Measurements from ENCODE around the gene EDRF1.
"Not testable (repeated sequence)": the region's sequence is repeated elsewhere in the genome, so short reads cannot be mapped to it uniquely, and the experiment has no call there.

The EDRF1 gene

DNA sequence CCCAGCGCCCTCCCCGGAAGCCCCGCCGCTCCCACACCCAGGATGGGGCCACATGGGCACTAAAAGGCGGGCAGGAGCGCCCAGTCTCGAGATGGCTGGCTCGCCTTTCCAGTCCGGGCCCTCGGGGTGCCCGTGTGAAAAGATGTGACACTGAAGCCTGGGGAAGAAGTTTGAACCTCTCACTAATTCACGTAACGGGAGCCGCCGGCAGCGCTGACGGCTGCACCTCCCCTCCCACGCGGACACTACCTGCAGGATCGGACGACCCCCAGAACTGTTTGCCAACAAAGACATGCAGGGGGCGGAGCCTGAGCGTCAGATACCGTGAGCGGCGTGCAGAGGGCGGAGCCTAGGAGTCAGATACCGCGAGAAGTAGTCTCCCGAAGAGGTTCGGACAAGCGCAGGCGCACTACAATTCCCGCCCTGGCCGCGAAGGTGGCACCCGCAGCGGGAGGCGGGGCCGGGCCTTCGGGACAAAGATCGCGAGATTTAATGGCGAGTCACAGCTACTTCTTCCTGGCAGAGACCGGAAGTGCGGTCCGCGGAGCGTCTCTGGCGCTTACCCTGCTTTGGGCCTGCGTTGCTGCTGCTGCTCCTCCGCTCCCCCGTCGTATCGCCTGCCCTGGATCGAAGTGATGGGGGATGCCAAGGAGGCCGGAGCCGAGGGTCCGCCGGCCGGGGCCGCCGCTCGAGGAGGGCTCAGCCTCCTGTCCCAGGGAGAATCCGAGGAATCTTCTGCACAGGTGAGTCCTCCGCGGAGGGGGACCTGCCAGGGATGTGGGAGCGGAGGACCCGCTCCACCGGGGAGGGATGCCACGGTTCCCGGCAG lies at the start of gene EDRF1:
Gene EDRF1, plus strand, starts transcription at position 537 of the 829 bp plus-strand sequence. Its CDS starts 99 bp downstream, at position 636.
- peak; percentile 99 for DNase-seq

- no peak for DNase-seq
Measured at GRCh38 chr10:125672884-125673283, 46.6 kb upstream of the EDRF1 start.

DNA sequence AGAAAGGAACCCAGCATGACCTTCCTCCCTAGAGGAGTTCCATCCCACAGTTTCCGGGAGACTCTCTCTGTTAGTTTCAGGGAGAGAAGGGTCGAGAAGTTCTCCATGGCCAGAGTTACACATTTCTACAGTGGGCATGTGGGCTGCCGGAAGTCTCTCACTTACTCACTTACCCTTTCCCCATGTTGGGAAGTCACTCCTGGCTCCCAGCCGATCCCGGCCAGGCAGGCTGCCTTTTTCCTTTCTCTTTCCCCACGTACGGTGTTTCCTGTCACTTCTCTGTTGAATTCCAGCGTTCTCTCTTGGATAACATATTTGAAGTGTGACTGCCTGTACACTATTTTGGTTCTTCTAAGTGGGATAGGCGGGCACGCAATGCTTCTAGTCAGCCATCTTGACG lies 40.1 kb upstream of the EDRF1 start:
- DNase-seq, result no peak

DNA sequence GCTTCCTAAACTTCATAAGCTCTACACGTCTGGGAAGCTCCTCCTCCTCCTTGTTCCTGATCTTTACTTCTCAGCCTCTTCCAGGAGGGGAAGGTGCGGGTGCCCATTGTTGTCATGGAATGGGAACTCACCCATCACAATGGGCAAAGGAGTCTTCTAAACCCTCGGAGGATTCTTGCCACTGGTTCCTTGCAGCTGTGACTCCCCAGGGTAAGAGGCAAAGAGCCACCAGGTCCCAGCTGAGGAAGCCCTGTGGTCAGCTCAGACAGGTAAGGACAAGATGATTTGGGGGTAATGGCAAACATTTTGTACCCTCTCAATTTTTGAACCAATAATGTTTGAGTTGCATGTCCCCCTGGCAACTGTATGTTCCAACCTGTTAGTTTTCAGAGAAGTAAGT lies 36.4 kb upstream of the EDRF1 start, which contains the start of gene TEX36:
Gene TEX36, minus strand, starts transcription at position 101 of the 400 bp plus-strand sequence. CDS start 174 bp downstream, outside the sequence.
- DNase-seq, result no peak

DNA sequence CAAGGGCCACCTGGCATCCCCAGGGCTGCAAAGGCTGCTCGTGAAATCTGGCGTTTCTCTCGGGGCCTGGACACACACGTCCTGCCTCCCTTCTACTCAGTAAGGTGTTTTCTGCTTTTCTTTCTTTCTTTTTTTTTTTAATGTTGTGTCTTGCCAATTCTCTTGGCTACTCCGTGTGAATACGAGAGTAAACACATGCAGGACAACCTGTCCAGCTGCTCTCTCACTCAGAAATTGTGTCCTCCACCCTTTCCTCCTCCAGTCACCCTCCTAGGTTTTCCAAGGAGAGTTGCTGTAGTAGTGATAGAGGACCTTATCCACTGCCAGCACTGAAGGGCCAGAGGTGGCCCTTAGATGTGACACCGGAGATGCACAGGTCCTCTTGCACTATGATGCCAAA lies 35.7 kb upstream of the EDRF1 start:
- no peak for DNase-seq

GRCh38 chr10:125684581-125684980 lies 34.9 kb upstream of the EDRF1 start:
- DNase-seq, result peak; percentile 7

GRCh38 chr10:125687507-125688185 lies 31.9 kb upstream of the EDRF1 start:
- DNase-seq, result no peak

- no peak for DNase-seq
Measured at GRCh38 chr10:125689955-125690569, 29.4 kb upstream of the EDRF1 start.

GRCh38 chr10:125691160-125691981 lies 28.1 kb upstream of the EDRF1 start:
- DNase-seq, result no peak

DNA sequence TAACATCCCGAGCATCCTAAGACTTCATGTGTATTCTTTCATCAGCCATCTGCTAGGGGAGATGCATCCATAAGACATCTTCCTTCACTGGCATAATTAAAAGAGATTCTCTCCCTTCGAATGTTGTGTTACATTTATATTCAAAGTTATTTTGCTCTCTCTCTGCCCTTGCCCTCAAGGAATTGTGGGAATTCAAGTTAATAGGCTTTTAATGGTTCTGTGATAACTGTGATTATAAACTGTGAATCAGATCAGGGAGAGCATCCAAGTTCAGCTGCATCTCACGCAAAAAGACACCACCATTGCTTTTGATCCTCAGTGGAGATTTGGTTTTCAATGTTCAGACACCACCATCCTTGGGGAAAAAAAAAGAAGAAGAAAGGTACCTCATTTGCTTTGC lies 27.3 kb upstream of the EDRF1 start:
- DNase-seq, result no peak

- no peak for DNase-seq
Measured at GRCh38 chr10:125692601-125693523, 26.6 kb upstream of the EDRF1 start.

- DNase-seq, result no peak
Measured at GRCh38 chr10:125693524-125693847, 26.0 kb upstream of the EDRF1 start.

DNA sequence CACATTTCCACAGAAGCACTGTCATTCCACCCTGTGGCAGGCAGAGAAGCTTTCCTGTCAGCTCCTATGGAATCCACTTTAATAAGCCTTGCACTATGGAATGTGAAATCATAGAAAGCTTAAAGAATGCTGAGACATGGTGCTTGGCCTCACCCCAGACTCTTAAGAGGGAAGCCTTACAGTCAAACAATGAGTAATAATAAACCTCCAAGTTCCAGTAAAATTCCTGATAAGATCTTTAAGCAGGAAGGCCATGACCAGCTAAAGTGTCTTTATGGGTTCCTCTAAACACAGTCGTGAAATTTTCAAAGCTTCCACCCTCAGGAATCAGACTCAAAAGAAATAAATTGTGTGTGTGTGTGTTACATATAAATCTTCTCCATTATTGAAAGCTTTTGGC lies 24.6 kb upstream of the EDRF1 start:
- no peak for DNase-seq

- not testable (repeated sequence) for DNase-seq
Measured at GRCh38 chr10:125696884-125697283, 22.6 kb upstream of the EDRF1 start.

DNA sequence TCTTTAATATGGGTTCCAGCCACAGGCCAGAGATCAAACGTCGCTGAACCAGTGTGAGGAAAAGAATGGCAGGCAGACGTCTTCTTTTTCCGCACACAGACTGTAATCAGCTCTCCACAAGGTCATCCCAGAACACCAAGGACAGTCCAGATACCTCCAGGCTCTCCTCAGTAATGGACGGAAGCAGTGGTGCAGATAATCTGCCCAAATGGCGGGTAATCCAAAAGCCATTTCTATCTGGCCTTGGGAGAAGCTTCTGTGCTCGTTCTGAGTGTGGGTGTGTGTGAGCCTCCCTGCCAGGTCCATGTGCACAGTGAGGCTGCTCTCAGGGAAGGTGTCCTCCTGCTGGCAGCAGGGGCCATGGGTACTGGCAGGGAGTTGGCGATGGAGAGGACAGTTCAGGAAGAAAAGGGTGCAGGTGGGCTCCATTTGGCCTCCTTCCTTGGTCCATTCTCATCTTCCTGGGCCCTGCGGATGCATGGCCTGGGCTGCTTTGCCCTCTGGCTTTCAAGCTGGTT lies 21.0 kb upstream of the EDRF1 start:
- DNase-seq, result no peak

GRCh38 chr10:125699562-125700143 lies 19.9 kb upstream of the EDRF1 start:
- no peak for DNase-seq

DNA sequence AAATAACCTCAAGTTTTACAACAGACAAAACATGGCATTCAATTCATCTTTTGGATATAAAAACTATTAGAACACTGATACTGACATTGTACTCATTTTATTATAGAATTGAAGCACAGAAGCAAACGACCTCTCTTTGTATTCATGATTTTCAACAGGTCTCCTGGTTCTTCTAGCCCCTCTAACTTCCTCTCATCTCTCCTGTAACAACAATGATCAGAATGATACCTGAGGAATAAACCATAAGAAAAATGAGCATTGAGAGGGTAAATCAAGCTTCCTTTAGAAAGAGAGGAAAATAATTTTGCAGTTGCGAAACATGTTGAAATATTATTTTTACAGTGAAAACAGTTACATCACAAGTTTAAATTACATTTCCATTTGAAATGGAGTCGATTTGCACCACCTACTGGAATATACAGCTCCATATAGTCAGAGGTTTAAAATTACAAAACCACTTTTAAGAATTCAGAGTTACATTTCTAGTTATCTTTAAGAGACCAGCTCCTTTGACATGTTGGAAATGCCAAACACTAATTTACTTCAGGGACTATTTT lies 19.1 kb upstream of the EDRF1 start:
- DNase-seq, result peak; percentile 7

- DNase-seq, result no peak
Measured at GRCh38 chr10:125707541-125708468, 11.7 kb upstream of the EDRF1 start.

DNA sequence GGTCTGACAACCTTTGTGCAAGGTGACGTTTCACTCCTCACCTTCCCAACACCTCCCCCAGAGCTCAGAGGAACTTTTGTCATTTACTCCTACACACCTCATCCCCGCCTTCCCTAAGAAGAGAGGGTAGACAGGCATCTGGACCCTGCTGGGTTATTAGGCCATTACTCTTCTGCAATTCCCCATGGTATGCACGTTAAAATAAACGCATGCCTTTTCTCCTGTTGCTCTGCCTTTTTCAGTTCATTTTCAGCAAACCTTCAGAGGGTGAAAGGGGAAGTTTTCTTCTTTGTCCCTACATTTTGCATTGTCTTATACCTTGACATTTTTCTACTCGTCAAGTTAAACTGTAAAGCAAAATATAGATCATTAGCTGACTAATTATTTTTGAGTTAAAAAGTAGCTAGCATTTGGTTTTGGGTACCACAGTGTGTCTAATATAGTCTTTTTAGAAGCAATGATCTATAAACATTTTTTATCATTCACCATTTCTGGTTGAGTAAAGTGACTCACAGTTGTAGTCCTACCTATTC lies 10.5 kb upstream of the EDRF1 start:
- DNase-seq, result no peak

Measured in inflammatory macrophage treated with lipopolysaccharide for 4 hours (primary cell).